ACHN (cell line): ENCODE measurements around the gene CTDSP2.
"Not testable (repeated sequence)": the region's sequence is repeated elsewhere in the genome, so short reads cannot be mapped to it uniquely, and the experiment has no call there.

Source experiments
- DNase-seq: peaks from one replicate; pipeline ENCODE4 v3.0.0-alpha.2; 2015
- in situ Hi-C: cut with HindIII; loops from 2 replicates; pipeline ENCODE4 v1.10.0; 2017; ENCODE audit warnings: low sequenced_read_pairs, low pct_ligation_motif_present, low pct_unique_long_range_greater_than_20kb

CTDSP2 gene

GRCh38 chr12:57846577-57847319 is at the start of gene CTDSP2:
CTDSP2 (minus strand) TSS chr12:57846729; CDS start chr12:57846435, 294 bp downstream.
- DNase-seq = peak; percentile 100
- in situ Hi-C loops = no loop called here

- in situ Hi-C loops = no loop called here
- peak; percentile 32 for DNase-seq
Measured at GRCh38 chr12:57896115-57896433, 49.5 kb upstream of the CTDSP2 start.

GRCh38 chr12:57895389-57896114 is 49.0 kb upstream of the CTDSP2 start:
- no peak for DNase-seq
- in situ Hi-C loops = no loop called here

- in situ Hi-C loops = no loop called here
- no peak for DNase-seq
Measured at GRCh38 chr12:57894399-57895292, 48.1 kb upstream of the CTDSP2 start.

GRCh38 chr12:57893431-57894353 is 47.2 kb upstream of the CTDSP2 start:
- no peak for DNase-seq
- in situ Hi-C loops = no loop called here

GRCh38 chr12:57892232-57892972 is 45.9 kb upstream of the CTDSP2 start:
- in situ Hi-C loops = no loop called here
- DNase-seq = no peak

GRCh38 chr12:57891542-57892228 is 45.2 kb upstream of the CTDSP2 start:
- in situ Hi-C loops = no loop called here

GRCh38 chr12:57890191-57891115 is 43.9 kb upstream of the CTDSP2 start:
- DNase-seq = no peak
- in situ Hi-C loops = no loop called here

More at GRCh38 chr12:57891542-57892228, 45.2 kb upstream of the CTDSP2 start:
- no peak for DNase-seq

- in situ Hi-C loops = no loop called here
- no peak for DNase-seq
Measured at GRCh38 chr12:57889500-57889989, 43.0 kb upstream of the CTDSP2 start.

GRCh38 chr12:57888409-57889157 is 42.1 kb upstream of the CTDSP2 start:
- no peak for DNase-seq
- in situ Hi-C loops = no loop called here

- in situ Hi-C loops = no loop called here
- no peak for DNase-seq
Measured at GRCh38 chr12:57887631-57888408, 41.3 kb upstream of the CTDSP2 start.

- not testable (repeated sequence) for DNase-seq
Measured at GRCh38 chr12:57886964-57887363, 40.4 kb upstream of the CTDSP2 start.

GRCh38 chr12:57886542-57886941 is 40.0 kb upstream of the CTDSP2 start:
- DNase-seq = no peak

More at GRCh38 chr12:57886964-57887363, 40.4 kb upstream of the CTDSP2 start:
- in situ Hi-C loops = not testable (repeated sequence)

GRCh38 chr12:57885207-57885606 is 38.7 kb upstream of the CTDSP2 start:
- no peak for DNase-seq
- in situ Hi-C loops = no loop called here

More at GRCh38 chr12:57886542-57886941, 40.0 kb upstream of the CTDSP2 start:
- in situ Hi-C loops = no loop called here
